HepG2 (cell line): ENCODE data around the gene SZRD1. TPM values are rescaled to one million over a fixed set of nuclear protein-coding genes. Genes with fewer than 3 reads are reported as not detected.

Experiments used
- ATAC-seq: fragments of 200-7000 bp; cut with Tn5 transposase; 3 replicates; pipeline ENCODE4 v1.9.1; 2020; ENCODE audit warnings: mild to moderate bottlenecking, moderate library complexity
- BruUV-seq: library from RNA; stranded (reverse); fragments of 400-500 nt; replicated peaks from 2 replicates; lab custom pipeline; 2021; lab: Mats Ljungman, UMichigan
- CTCF ChIA-PET: fragments of 300-600 bp; formaldehyde crosslinking; extraction: SDS; loops from one replicate; lab custom pipeline; 2021; ENCODE audit warnings: low total read pairs, inconsistent platforms, low intra/inter-chr PET ratio; lab: Yijun Ruan, JAX
- POLR2A ChIA-PET: fragments of 350-600 bp; sonication (Branson Sonifier 250); formaldehyde crosslinking; loops from one replicate; lab custom pipeline; 2020; ENCODE audit warnings: antibody characterized with exemption, inconsistent platforms; lab: Yijun Ruan, JAX
- DNase-seq: peaks from one replicate; pipeline ENCODE4 v3.0.0-alpha.2; 2015; ENCODE audit warnings: low spot score
- FAIRE-seq: peaks from 3 replicates; lab custom pipeline; 2011; peaks lifted over from hg19 to GRCh38; lab: Jason Lieb, UNC
- H2AFZ ChIP-seq: one replicate; pipeline ENCODE4 v1.6.1; 2011; ENCODE audit warnings: low read length, inconsistent platforms
- H3K27ac ChIP-seq: fragments of 300-600 bp; 3 replicates; pipeline ENCODE4 v1.8.0; 2011; ENCODE audit warnings: mixed run types, mild to moderate bottlenecking, mixed read lengths, low read length, inconsistent platforms; ENCODE audit not compliant: insufficient read depth; ENCODE audit errors: extremely low read length
- H3K27me3 ChIP-seq, 2 experiments: fragments of 200-600 bp in 1 of 2; 2 replicates in 1 of 2; 3 replicates in 1 of 2; pipeline versions ENCODE4 v1.6.0 to v1.8.0; 2011; ENCODE audit warnings: low read length in 2 of 2, mild to moderate bottlenecking in 2 of 2, moderate library complexity in 2 of 2, inconsistent platforms in 1 of 2; ENCODE audit not compliant: insufficient read depth in 2 of 2, control insufficient read depth in 1 of 2
- H3K36me3 ChIP-seq, 2 experiments: fragments of 200-600 bp in 1 of 2; replicated peaks in 1 of 2; 2 replicates in 1 of 2; 3 replicates in 1 of 2; pipeline versions ENCODE4 v1.5.1 to v1.8.0; 2011; ENCODE audit warnings: low read length in 2 of 2, inconsistent platforms in 1 of 2; ENCODE audit not compliant: insufficient read depth in 2 of 2, control insufficient read depth in 1 of 2
- H3K4me1 ChIP-seq: 2 replicates; pipeline ENCODE4 v1.5.1; 2012; ENCODE audit warnings: low read length, inconsistent platforms; ENCODE audit not compliant: insufficient read depth
- H3K4me2 ChIP-seq: 2 replicates; pipeline ENCODE4 v1.6.0; 2011; ENCODE audit warnings: low read depth, low read length, inconsistent platforms
- H3K4me3 ChIP-seq, 3 experiments: fragments of 200-600 bp in 1 of 3; sonication (generic), shearing (Covaris generic) in 1 of 3; replicated peaks in 1 of 3; 2 replicates each; pipeline ENCODE4 v1.5.1; 2011 to 2016; ENCODE audit warnings: low read length in 3 of 3, inconsistent platforms in 2 of 3, low read depth in 2 of 3, mild to moderate bottlenecking in 2 of 3, control low read depth in 1 of 3, mixed read lengths in 1 of 3; ENCODE audit not compliant: insufficient read depth in 1 of 3
- H3K79me2 ChIP-seq: one replicate; pipeline ENCODE4 v1.6.1; 2011; ENCODE audit warnings: low read length, inconsistent platforms; ENCODE audit not compliant: insufficient read depth
- H3K9ac ChIP-seq: 2 replicates; pipeline ENCODE4 v1.6.0; 2011; ENCODE audit warnings: mild to moderate bottlenecking, low read depth, low read length, inconsistent platforms; ENCODE audit not compliant: insufficient read depth
- H3K9me3 ChIP-seq: 2 replicates; pipeline ENCODE4 v1.5.1; 2012; ENCODE audit warnings: mild to moderate bottlenecking, low read length
- H4K20me1 ChIP-seq: 2 replicates; pipeline ENCODE4 v1.6.0; 2011; ENCODE audit warnings: inconsistent platforms, mild to moderate bottlenecking, low read length, moderate library complexity; ENCODE audit not compliant: insufficient read depth
- CENPT ChIP-seq: sonication (generic); formaldehyde crosslinking; IDR thresholded peaks from 2 replicates; pipeline ENCODE4 v1.8.0; 2022; ENCODE audit warnings: low read depth, mild to moderate bottlenecking, moderate library complexity, missing genetic modification reagents
- CTCF ChIP-seq: sonication (generic); formaldehyde crosslinking; IDR thresholded peaks from 2 replicates; pipeline ENCODE4 v1.5.0; 2020; ENCODE audit warnings: mild to moderate bottlenecking, missing genetic modification reagents, moderate library complexity
- HOXA7 ChIP-seq: sonication (generic); formaldehyde crosslinking; IDR thresholded peaks from 2 replicates; pipeline ENCODE4 v1.8.1; 2022; ENCODE audit warnings: mild to moderate bottlenecking, missing genetic modification reagents, moderate library complexity
- NR2F2 ChIP-seq: IDR thresholded peaks from 2 replicates; pipeline ENCODE4 v1.6.1; 2012; ENCODE audit warnings: low read depth, inconsistent platforms, borderline replicate concordance
- PHF5A ChIP-seq: IDR thresholded peaks from one replicate; pipeline ENCODE4 v1.6.1; 2018; ENCODE audit warnings: low read depth, missing genetic modification reagents; ENCODE audit not compliant: unreplicated experiment
- ZFP41 ChIP-seq: sonication (generic); formaldehyde crosslinking; IDR thresholded peaks from 2 replicates; pipeline ENCODE4 v1.4.0; 2020; ENCODE audit warnings: mild to moderate bottlenecking, missing genetic modification reagents, borderline replicate concordance
- ZNF446 ChIP-seq: sonication (generic); formaldehyde crosslinking; IDR thresholded peaks from 2 replicates; pipeline ENCODE4 v1.5.0; 2020; ENCODE audit warnings: mild to moderate bottlenecking, missing genetic modification reagents
- ZNF572 ChIP-seq: sonication (generic); formaldehyde crosslinking; IDR thresholded peaks from 2 replicates; pipeline ENCODE4 v1.5.1; 2020; ENCODE audit warnings: mild to moderate bottlenecking, missing genetic modification reagents
- ZNF609 ChIP-seq: sonication (generic); formaldehyde crosslinking; IDR thresholded peaks from 2 replicates; pipeline ENCODE4 v1.4.0; 2020; ENCODE audit warnings: mild to moderate bottlenecking, missing genetic modification reagents, borderline replicate concordance
- ZNF691 ChIP-seq: sonication (generic); formaldehyde crosslinking; IDR thresholded peaks from 2 replicates; pipeline ENCODE4 v1.4.0; 2020; ENCODE audit warnings: missing genetic modification reagents, low read depth, mild to moderate bottlenecking, borderline replicate concordance
- ZNF710 ChIP-seq: sonication (generic); formaldehyde crosslinking; IDR thresholded peaks from 2 replicates; pipeline ENCODE4 v1.5.0; 2020; ENCODE audit warnings: mild to moderate bottlenecking, missing genetic modification reagents, borderline replicate concordance
- WGBS: methylation state at CpG from one replicate; pipeline ENCODE4 v1.1.6; 2017; ENCODE audit warnings: low lambda C conversion rate; 5-methylcytosine and 5-hydroxymethylcytosine counted together
- in situ Hi-C: cut with HindIII; loops from 2 replicates; pipeline ENCODE4 v1.10.0; 2017; ENCODE audit warnings: low pct_unique_long_range_greater_than_20kb; ENCODE audit not compliant: extremely low pct_ligation_motif_present
- intact Hi-C: fragments of 100-400 bp; cut with micrococcal nuclease; formaldehyde crosslinking; loops from one replicate; pipeline ENCODE4 v1.10.0; 2022; ENCODE audit not compliant: unreplicated experiment
- polyA plus RNA-seq, 8 experiments: library from polyadenylated mRNA; depleted of rRNA in 3 of 8; stranded (reverse) in 7 of 8; unstranded in 1 of 8; fragments of >200 nt; fragmentation: Illumina TruSeq in 4 of 8; extraction: Trizol in 4 of 8; gene quantifications; 2 replicates each; pipeline versions ENCODE4 v1.2.1 to v1.2.3, GENCODE V29; 2011 to 2016; ENCODE audit warnings: low read depth in 4 of 8, missing spikeins in 1 of 8, mixed read lengths in 1 of 8; ENCODE audit not compliant: insufficient read depth in 1 of 8
- total RNA-seq, 5 experiments: library from RNA; depleted of rRNA; stranded (reverse); fragments of >200 nt; fragmentation: Illumina TruSeq; extraction: Trizol; gene quantifications; 2 replicates each; pipeline ENCODE4 v1.2.3, GENCODE V29; 2016; ENCODE audit warnings: low read depth in 1 of 5

The SZRD1 gene
- total and polyA plus RNA-seq, 2 of the 13 experiments (the other 11 are each of a cell fraction or from before 2014, with no cell fraction given): 28.5 to 41.4 TPM

GRCh38 chr1:16440131-16440469, 73.1 kb downstream of the SZRD1 start (continued):
- 0 out of 2 replicates have a peak, but pooled peaks have one; percentile 4 for TF ChIP-seq ZNF572 (CRISPR knock-in tag)
- no peak for TF ChIP-seq CENPT (CRISPR knock-in tag)

- BruUV-seq: TSS peak; percentile 81
- Histone ChIP-seq H4K20me1 (no peaks in the 10 kb centered on the region), H2AFZ (peak within 1 kb of the TSS; percentile 77), H3K36me3 (peaks cover 5 to 19% of the 10 kb centered on the region in 2 experiments; a peak in 4 of 5 replicates), H3K9me3 (no peaks in the 10 kb centered on the region), H3K27me3 (no peaks in the 10 kb centered on the region; a peak in 1 of 5 replicates), H3K4me2 (peak within 1 kb of the TSS; percentile 92), H3K9ac (peak within 1 kb of the TSS; percentile 88), H3K27ac (peak within 1 kb of the TSS; percentile 53), H3K4me1 (peaks cover 27% of the 10 kb centered on the region), H3K4me3 (peak within 1 kb of the TSS; percentile 83 to 97 (median 95)), H3K79me2 (peaks cover 17% of the 10 kb centered on the region)
- peak; percentile 84 for DNase-seq
- ChIA-PET POLR2A (interaction anchor here (0.6 to 2.3 kb wide), 9 partner anchors 9 to 104 kb away, joined by 3 to 17 read pairs (median 3); partner anchors contain the start of genes RNU1-1 and SZRD1), CTCF (no interaction called here)
- intact Hi-C loops: no loop called here
- in situ Hi-C loops: no loop called here
- 0% methylated on average over 21 of the region's 68 CpGs for WGBS
- peak; percentile 97 for ATAC-seq
- peak; percentile 76 for FAIRE-seq
- peak; percentile 72 for TF ChIP-seq PHF5A (CRISPR knock-in tag)
- peak; percentile 96 for TF ChIP-seq ZNF691 (CRISPR knock-in tag)
- TF ChIP-seq ZNF710 (CRISPR knock-in tag): peak; percentile 91
- peak; percentile 99 for TF ChIP-seq CTCF (CRISPR knock-in tag)
- TF ChIP-seq ZFP41 (CRISPR knock-in tag): no peak
- no peak for TF ChIP-seq NR2F2
- peak; percentile 87 for TF ChIP-seq ZNF446 (CRISPR knock-in tag)
- no peak for TF ChIP-seq HOXA7 (CRISPR knock-in tag)
- peak; percentile 73 for TF ChIP-seq ZNF609 (CRISPR knock-in tag)
Observed at GRCh38 chr1:16440470-16441281, 73.6 kb downstream of the SZRD1 start, which contains the start of gene NECAP2. TSS of gene NECAP2 (plus strand) at chr1:16440724. CDS start at chr1:16440762, 38 bp downstream.
